GM23338 (cell line): ENCODE measurements around the gene ZPBP.

Experiments
- CREB1 ChIP-seq: fragments of 250-450 bp; sonication (Bioruptor Pico); IDR thresholded peaks from 2 replicates; pipeline ENCODE4 v1.5.0; 2020; ENCODE audit warnings: low read depth, mild to moderate bottlenecking, moderate library complexity
- EZH2 ChIP-seq: fragments of 200-600 bp; sonication (generic); IDR thresholded peaks from one replicate; pipeline ENCODE4 v1.8.0; 2017; ENCODE audit warnings: antibody characterized with exemption, mild to moderate bottlenecking, low read depth; ENCODE audit not compliant: unreplicated experiment
- EZH2phosphoT487 ChIP-seq: fragments of 200-600 bp; sonication (generic); IDR thresholded peaks from one replicate; pipeline ENCODE4 v1.8.1; 2018; ENCODE audit warnings: antibody characterized with exemption; ENCODE audit not compliant: unreplicated experiment
- JUNB ChIP-seq: IDR thresholded peaks from one replicate; pipeline ENCODE4 v1.6.1; 2016; ENCODE audit warnings: antibody characterized with exemption; ENCODE audit not compliant: unreplicated experiment
- NANOG ChIP-seq: IDR thresholded peaks from 2 replicates; pipeline ENCODE4 v1.6.1; 2016; ENCODE audit warnings: antibody characterized with exemption, borderline replicate concordance
- POLR2AphosphoS5 ChIP-seq: IDR thresholded peaks from 2 replicates; pipeline ENCODE4 v1.6.1; 2016; ENCODE audit warnings: antibody characterized with exemption, low read depth
- STAT1 ChIP-seq: IDR thresholded peaks from one replicate; pipeline ENCODE4 v1.6.1; 2016; ENCODE audit warnings: antibody characterized with exemption; ENCODE audit not compliant: unreplicated experiment
- ZNF114 ChIP-seq: fragments of 250-450 bp; sonication (Bioruptor Pico); IDR thresholded peaks from 2 replicates; pipeline ENCODE4 v1.5.0; 2020; ENCODE audit warnings: mild to moderate bottlenecking, moderate library complexity
- ZNF331 ChIP-seq: fragments of 250-450 bp; sonication (Bioruptor Pico); IDR thresholded peaks from 2 replicates; pipeline ENCODE4 v1.5.0; 2020; ENCODE audit warnings: low read depth, mild to moderate bottlenecking, moderate library complexity
- TF ChIP-seq, protein P1 (sequence below): IDR thresholded peaks from one replicate; pipeline ENCODE4 v1.6.1; 2018; ENCODE audit warnings: antibody characterized with exemption; ENCODE audit not compliant: unreplicated experiment
- TF ChIP-seq, protein P2 (sequence below), 2 experiments: fragments of 200-600 bp in 1 of 2; sonication (generic) in 1 of 2; conservative IDR thresholded peaks; 2 replicates each; pipeline versions ENCODE4 v1.5.1 to v1.6.1; 2016 to 2017; ENCODE audit warnings: antibody characterized with exemption in 2 of 2, low read depth in 2 of 2, mild to moderate bottlenecking in 2 of 2, moderate library complexity in 1 of 2
- TF ChIP-seq, protein P3 (sequence below): IDR thresholded peaks from 2 replicates; pipeline ENCODE4 v1.6.1; 2016; ENCODE audit warnings: antibody characterized with exemption

DNA sequence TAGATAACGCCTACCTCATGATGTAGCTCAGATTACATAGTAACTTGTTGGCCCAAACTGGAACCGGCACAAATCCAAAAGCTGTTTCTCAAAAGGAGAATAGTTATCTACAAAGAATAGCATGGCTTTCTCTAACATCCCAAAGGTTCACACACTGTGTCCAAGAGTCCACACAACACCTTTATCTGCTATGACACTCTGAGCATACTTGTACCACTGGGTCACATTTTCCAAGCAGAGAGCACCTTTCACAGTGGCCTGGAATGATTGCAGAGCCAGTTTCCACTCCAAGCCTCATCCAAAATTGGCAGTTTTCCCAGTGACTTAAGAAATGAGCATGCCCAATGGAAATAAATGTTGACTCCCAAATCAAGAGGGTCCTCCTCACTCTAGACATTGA is 164.3 kb downstream of the ZPBP start:
- TF ChIP-seq POLR2AphosphoS5 (no peak), EZH2phosphoT487 (no peak), STAT1 (no peak), EZH2 (no peak), ZNF331 (CRISPR knock-in tag) (no peak), JUNB (no peak), CREB1 (CRISPR knock-in tag) (no peak), ZNF114 (CRISPR knock-in tag) (no peak), NANOG (no peak)
- TF ChIP-seq, protein P1, sequence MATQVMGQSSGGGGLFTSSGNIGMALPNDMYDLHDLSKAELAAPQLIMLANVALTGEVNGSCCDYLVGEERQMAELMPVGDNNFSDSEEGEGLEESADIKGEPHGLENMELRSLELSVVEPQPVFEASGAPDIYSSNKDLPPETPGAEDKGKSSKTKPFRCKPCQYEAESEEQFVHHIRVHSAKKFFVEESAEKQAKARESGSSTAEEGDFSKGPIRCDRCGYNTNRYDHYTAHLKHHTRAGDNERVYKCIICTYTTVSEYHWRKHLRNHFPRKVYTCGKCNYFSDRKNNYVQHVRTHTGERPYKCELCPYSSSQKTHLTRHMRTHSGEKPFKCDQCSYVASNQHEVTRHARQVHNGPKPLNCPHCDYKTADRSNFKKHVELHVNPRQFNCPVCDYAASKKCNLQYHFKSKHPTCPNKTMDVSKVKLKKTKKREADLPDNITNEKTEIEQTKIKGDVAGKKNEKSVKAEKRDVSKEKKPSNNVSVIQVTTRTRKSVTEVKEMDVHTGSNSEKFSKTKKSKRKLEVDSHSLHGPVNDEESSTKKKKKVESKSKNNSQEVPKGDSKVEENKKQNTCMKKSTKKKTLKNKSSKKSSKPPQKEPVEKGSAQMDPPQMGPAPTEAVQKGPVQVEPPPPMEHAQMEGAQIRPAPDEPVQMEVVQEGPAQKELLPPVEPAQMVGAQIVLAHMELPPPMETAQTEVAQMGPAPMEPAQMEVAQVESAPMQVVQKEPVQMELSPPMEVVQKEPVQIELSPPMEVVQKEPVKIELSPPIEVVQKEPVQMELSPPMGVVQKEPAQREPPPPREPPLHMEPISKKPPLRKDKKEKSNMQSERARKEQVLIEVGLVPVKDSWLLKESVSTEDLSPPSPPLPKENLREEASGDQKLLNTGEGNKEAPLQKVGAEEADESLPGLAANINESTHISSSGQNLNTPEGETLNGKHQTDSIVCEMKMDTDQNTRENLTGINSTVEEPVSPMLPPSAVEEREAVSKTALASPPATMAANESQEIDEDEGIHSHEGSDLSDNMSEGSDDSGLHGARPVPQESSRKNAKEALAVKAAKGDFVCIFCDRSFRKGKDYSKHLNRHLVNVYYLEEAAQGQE = no peak
- TF ChIP-seq, protein P2, sequence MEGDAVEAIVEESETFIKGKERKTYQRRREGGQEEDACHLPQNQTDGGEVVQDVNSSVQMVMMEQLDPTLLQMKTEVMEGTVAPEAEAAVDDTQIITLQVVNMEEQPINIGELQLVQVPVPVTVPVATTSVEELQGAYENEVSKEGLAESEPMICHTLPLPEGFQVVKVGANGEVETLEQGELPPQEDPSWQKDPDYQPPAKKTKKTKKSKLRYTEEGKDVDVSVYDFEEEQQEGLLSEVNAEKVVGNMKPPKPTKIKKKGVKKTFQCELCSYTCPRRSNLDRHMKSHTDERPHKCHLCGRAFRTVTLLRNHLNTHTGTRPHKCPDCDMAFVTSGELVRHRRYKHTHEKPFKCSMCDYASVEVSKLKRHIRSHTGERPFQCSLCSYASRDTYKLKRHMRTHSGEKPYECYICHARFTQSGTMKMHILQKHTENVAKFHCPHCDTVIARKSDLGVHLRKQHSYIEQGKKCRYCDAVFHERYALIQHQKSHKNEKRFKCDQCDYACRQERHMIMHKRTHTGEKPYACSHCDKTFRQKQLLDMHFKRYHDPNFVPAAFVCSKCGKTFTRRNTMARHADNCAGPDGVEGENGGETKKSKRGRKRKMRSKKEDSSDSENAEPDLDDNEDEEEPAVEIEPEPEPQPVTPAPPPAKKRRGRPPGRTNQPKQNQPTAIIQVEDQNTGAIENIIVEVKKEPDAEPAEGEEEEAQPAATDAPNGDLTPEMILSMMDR (conservative IDR thresholded peaks at IDR 0.05; ENCODE audit: low read depth in 2 of 2) = no peak
- TF ChIP-seq, protein P3, sequence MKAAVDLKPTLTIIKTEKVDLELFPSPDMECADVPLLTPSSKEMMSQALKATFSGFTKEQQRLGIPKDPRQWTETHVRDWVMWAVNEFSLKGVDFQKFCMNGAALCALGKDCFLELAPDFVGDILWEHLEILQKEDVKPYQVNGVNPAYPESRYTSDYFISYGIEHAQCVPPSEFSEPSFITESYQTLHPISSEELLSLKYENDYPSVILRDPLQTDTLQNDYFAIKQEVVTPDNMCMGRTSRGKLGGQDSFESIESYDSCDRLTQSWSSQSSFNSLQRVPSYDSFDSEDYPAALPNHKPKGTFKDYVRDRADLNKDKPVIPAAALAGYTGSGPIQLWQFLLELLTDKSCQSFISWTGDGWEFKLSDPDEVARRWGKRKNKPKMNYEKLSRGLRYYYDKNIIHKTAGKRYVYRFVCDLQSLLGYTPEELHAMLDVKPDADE = no peak
